GM10266 (cell line): ENCODE results near the gene A4GALT.
A peak's percentile ranks its signal among the peaks of the same experiment; 100 is the strongest.

ENCODE experiments used
- DNase-seq: peaks from one replicate; pipeline ENCODE4 v3.0.0; 2012; ENCODE audit errors: extremely low spot score
- CTCF ChIP-seq: IDR thresholded peaks from 2 replicates; pipeline ENCODE4 v1.5.1; 2012; ENCODE audit warnings: mild to moderate bottlenecking, low read depth; ENCODE audit not compliant: control insufficient read depth, insufficient read depth; ENCODE audit errors: missing control alignments

A4GALT gene

DNA sequence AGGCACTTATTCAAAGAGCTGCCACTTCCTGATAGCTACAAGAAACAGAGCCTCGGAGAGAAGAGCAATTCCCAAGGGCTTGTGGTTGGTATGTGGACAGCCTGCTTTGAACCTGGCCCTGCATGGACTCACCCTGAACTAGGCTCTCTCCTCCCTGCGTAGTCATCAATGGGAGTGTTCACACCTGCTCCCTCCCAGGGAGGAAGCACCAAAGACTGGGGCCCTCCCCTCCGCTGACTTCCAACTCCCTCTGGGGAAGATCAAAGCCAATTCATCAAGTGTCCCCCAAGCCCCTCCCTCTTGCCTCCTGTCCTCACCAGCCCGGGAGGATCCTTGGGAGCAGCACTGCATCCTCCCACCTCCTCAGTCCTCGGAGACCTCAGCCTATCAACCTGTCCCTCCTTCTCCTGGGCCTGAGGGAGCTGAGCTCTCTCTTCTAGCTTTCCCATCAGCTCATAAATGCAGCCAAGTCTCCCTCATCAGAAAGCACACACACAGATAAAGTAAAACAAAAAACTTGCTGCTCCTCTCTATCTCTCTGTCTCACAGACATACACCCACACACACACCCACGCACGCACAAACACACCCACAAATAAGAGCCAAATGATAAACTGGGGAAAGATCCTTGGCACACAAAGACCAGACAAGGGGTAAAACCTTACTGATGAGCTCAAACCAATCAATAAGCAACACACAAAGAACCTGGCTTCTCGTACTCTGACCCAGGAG lies 3.3 kb downstream of the A4GALT start:
- no peak for TF ChIP-seq CTCF
- DNase-seq, result no peak

DNA sequence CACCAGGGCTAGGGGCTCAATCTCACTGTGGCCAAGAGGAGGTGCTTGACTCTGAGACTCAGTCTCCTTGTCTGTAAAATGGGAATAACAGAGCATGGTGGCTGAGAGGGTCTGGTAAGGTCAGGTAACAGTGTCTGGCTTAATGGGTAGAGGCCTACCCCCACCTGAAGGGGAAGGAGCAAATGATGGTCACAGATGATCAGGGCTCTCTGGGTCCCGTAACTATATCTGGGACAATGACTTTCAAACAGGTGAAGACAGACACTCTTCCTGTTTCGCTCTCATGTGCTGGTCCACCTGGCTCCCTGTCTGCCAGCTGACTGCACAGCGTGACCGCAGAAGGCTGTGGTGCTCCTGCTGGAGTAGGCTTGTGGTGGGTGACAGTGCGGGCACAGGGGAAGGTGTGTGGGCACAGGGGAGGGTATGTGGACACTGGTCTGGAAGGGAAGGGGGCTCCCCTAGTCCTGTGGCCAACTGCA lies 4.0 kb downstream of the A4GALT start:
- DNase-seq, result peak; percentile 53

DNA sequence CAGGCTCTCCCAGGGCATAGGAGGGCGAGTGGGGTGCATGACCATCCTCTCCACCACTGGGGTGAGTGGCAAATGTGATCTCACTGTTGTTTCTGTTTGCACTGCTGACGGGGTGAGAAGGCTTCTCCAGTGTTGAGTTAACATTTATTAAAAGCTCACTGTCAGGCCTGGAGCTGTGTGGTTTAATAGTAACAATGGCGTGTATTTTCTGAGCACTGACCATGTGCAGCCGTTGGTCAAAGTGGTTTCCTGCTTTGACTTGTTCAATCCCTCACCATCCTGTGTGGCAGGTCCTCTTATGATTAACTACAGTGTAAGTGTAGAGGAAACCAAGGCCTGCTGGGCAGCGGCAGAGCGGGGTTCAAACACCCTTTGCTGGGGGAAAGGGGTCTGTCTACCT lies 4.4 kb downstream of the A4GALT start:
- no peak for DNase-seq
- TF ChIP-seq CTCF, result no peak

More for the DNA sequence above, 4.0 kb downstream of the A4GALT start:
- no peak for TF ChIP-seq CTCF

DNA sequence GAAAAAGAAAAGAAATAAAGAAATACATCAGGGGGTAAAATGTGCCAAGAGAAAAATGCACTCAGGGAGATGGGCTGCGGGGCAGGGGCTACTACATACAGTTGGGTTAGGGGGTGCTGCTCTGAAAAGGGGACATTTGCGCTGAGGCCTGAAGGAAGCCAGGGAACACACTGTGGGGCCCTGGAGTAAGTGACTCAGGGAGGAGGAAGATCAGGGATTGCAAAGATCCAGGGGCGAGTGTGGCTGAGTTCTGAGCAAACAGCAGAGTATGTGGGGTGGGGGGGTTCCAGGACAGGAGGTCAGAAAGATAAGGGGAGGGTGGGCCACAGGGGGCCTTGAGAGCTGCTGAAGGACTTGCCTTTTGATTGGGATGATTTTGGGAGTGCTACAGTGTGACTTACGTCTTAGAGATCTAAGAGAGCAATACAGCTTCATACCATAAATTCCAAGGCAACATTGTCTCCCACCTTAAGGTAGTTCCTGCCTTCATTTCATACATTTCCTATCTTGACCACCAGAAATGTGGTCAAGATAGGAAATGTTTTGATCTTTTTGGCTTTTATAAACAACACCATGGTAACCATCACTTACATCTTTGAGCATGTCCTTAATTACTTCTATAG lies 5.8 kb downstream of the A4GALT start:
- no peak for DNase-seq
- no peak for TF ChIP-seq CTCF

DNA sequence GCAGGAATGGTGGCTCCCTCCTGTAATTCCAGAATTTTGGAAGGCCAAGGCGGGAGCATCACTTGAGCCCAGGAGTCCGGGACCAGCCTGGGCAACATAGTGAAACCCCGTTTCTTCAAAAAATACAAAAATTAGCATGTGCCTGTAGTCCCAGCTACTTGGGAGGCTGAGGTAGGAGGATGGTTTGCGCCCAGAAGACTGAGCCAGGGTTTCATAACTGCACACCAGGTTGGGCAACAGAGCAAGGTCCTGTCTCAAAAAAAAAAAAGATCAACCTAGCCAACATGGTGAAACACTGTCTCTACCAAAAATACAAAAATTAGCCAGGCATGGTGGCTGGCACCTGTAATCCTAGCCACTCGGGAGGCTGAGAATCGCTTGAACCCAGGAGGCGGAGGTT lies 6.4 kb downstream of the A4GALT start:
- TF ChIP-seq CTCF, result no peak
- no peak for DNase-seq

DNA sequence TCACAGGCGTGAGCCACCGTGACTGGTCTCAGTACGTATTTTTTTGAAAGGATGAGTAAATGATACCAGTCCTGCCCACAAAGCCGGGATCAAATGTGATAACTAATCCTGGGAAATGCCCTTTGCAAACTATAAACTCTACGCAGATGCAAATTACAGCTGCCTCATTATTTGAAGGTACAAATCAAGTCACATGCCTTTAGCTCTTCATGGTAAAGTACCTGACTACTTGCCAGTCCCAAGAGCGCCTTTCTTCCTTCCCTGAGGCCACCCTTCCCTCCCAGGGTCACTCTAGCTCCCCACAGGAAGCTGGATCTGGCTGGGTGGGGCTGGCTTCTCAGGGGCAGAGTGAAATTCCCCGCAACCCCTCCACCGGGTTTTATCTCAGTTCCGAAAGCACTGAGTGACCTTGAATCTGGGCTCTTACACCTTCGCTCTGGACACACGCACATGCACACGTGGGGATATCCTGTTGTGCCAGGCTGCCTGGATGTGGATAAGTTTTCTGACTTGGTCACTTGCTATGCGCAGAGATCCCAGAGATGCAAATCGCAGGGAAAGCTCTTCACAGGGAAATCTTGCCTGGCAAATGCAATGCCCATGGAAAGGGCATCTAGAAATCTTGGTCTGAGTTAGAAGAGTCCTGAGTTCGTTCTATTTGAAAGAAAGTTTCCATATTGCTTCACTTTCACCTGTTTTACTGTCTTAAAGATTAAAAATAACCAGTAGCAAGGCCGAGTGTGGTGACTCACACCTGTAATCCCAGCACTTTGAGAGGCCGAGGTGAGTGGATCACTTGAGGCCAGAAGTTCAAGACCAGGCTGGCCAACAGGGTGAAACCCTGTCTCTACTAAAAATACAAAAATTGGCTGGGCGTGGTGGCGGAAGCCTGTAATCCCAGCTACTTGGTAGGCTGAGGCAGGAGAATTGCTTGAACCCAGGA lies 8.5 kb downstream of the A4GALT start:
- DNase-seq, result no peak
- TF ChIP-seq CTCF, result no peak
